ENCODE data around the gene DAPK2.

- TF ChIP-seq CTCF (IDR thresholded peaks at IDR 0.05) (no peak), POLR2AphosphoS5 (IDR thresholded peaks at IDR 0.05) (no peak)
Measured at GRCh38 chr15:63920504-63921175, 125.6 kb downstream of the DAPK2 start.
